GM12892 (cell line): ENCODE results near the gene CHST2.

ENCODE experiments used
- POLR2A ChIP-seq: IDR thresholded peaks from 2 replicates; pipeline ENCODE4 v1.6.1; 2011; ENCODE audit warnings: low read depth, low read length, control low read depth
- POLR2AphosphoS5 ChIP-seq: IDR thresholded peaks from 2 replicates; pipeline ENCODE4 v1.6.1; 2011; ENCODE audit warnings: low read depth, low read length, control low read depth
- TAF1 ChIP-seq: IDR thresholded peaks from 2 replicates; pipeline ENCODE4 v1.6.1; 2011; ENCODE audit warnings: low read depth, mild to moderate bottlenecking, control low read depth, low read length, borderline replicate concordance

DNA sequence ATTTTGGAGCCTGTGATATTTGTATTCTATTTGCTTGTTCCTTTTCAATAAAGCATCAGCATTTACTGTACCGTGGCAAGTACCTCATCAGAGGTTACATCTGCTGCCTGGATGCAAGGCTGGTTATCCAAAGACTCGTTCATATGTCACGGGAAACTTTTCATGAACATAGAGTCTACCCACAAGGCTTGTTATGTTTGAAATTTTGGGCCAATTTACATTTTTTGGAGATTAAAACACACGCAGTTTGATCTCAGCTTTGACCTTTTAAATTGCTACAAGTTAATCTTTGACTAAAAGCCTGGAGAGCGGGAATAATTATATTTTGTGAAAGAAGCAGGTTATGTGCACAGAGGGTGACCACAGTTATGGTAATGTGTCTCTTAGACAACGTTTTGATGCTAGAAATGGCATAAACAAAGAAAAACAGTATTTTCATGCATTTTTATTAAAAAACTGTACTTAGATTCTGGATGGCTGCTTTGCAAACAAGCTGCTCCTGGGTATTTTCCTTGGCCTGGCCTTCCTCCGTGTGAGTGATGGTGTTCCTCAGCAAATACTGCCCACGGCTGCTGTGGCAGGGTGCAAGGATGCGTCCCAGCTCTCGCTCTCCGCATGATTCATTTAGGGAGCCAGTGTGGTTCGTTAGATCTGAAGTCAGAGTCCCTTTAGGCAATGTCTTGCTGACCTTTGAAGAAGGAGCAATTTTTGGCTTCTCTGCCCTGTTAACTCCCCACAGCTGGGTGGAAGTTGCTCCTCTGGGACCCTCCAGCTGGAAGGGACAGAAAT lies 27.1 kb downstream of the CHST2 start:
- TF ChIP-seq POLR2A (no peak), POLR2AphosphoS5 (no peak), TAF1 (no peak)
